8988T (cell line): ENCODE measurements around the gene RAMP3.

ENCODE experiments used
- DNase-seq: peaks from one replicate; pipeline ENCODE4 v3.0.0; 2011

Gene RAMP3

GRCh38 chr7:45181286-45181960 lies 23.8 kb downstream of the RAMP3 start:
- DNase-seq = no peak

GRCh38 chr7:45181991-45182855 lies 24.6 kb downstream of the RAMP3 start:
- no peak for DNase-seq

GRCh38 chr7:45182856-45183710 lies 25.5 kb downstream of the RAMP3 start:
- no peak for DNase-seq

- no peak for DNase-seq
Observed at GRCh38 chr7:45183711-45184210, 26.2 kb downstream of the RAMP3 start.

- no peak for DNase-seq
Observed at GRCh38 chr7:45184326-45185027, 26.9 kb downstream of the RAMP3 start.

- DNase-seq = no peak
Observed at GRCh38 chr7:45185028-45185863, 27.7 kb downstream of the RAMP3 start.

GRCh38 chr7:45185864-45186250 lies 28.3 kb downstream of the RAMP3 start:
- no peak for DNase-seq

GRCh38 chr7:45186261-45186813 lies 28.7 kb downstream of the RAMP3 start:
- DNase-seq = no peak

GRCh38 chr7:45187089-45187945 lies 29.7 kb downstream of the RAMP3 start:
- no peak for DNase-seq

GRCh38 chr7:45187946-45188411 lies 30.4 kb downstream of the RAMP3 start:
- DNase-seq = no peak

- DNase-seq = no peak
Observed at GRCh38 chr7:45188736-45189135, 31.1 kb downstream of the RAMP3 start.

- DNase-seq = no peak
Observed at GRCh38 chr7:45189151-45189970, 31.8 kb downstream of the RAMP3 start.

- DNase-seq = no peak
Observed at GRCh38 chr7:45190406-45191165, 33.0 kb downstream of the RAMP3 start.

GRCh38 chr7:45191396-45191795 lies 33.8 kb downstream of the RAMP3 start:
- no peak for DNase-seq

GRCh38 chr7:45192621-45193041 lies 35.0 kb downstream of the RAMP3 start:
- DNase-seq = no peak

GRCh38 chr7:45193828-45194227 lies 36.2 kb downstream of the RAMP3 start:
- no peak for DNase-seq

GRCh38 chr7:45196374-45196773 lies 38.8 kb downstream of the RAMP3 start:
- DNase-seq = no peak

GRCh38 chr7:45197461-45197860 lies 39.9 kb downstream of the RAMP3 start:
- no peak for DNase-seq
